ENCODE data around the gene FLRT2. TPM values are rescaled to one million over a fixed set of nuclear protein-coding genes. Genes with fewer than 3 reads are reported as not detected.

FLRT2 gene
- total RNA-seq, 2 donors from 2014 or later: 6.8 to 59.1 TPM

DNA sequence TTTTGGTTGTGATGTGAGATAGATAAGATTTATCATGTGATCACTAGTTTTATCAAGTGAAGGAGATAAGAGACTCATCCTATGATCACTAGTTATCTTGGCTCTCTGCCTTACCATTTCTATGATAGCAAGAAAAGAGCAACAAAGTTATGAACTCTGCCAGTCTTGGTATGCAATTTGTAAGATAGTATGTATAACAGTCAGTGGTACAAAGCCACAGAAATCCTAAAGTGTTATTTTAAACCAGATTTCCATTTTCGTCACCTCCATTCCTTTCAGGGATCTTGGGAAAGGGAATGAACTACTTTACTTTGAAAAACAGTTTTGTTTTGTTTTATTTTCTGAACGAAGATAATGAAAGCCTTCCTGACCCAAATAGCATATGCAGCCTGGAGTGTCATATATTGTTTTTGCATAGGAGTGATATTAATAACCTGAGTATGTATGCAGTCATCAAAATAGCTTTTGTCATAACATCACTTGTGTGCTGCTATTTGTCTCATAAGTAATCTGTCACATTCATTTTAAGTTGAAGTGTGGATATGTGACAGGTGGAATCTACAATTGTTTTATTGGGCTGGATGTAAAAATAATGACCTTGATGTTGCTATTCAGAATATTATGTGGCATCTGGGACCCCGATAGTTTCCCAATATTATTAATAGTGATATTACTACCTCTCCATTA is 35.0 kb downstream of the FLRT2 start:
- Histone ChIP-seq H3K4me1 (replicated peaks) (no peaks in the 10 kb centered on the region), H3K4me3 (no peak overlapping the region), H3K36me3 (no peaks in the 10 kb centered on the region), H3K9me3 (no peaks in the 10 kb centered on the region), H3K27ac (no peak overlapping the region), H3K27me3 (replicated peaks; ENCODE audit: insufficient read depth) (no peaks in the 10 kb centered on the region)
- intact Hi-C loops (cut with DNase I): no loop called here
- no peak for DNase-seq (ENCODE audit: low spot score)
- WGBS: 87% methylated on average over 3 of the region's 3 CpGs
- TF ChIP-seq POLR2A (IDR thresholded peaks at IDR 0.05) (no peak), POLR2AphosphoS5 (IDR thresholded peaks at IDR 0.05) (no peak)
- TF ChIP-seq, protein P1, sequence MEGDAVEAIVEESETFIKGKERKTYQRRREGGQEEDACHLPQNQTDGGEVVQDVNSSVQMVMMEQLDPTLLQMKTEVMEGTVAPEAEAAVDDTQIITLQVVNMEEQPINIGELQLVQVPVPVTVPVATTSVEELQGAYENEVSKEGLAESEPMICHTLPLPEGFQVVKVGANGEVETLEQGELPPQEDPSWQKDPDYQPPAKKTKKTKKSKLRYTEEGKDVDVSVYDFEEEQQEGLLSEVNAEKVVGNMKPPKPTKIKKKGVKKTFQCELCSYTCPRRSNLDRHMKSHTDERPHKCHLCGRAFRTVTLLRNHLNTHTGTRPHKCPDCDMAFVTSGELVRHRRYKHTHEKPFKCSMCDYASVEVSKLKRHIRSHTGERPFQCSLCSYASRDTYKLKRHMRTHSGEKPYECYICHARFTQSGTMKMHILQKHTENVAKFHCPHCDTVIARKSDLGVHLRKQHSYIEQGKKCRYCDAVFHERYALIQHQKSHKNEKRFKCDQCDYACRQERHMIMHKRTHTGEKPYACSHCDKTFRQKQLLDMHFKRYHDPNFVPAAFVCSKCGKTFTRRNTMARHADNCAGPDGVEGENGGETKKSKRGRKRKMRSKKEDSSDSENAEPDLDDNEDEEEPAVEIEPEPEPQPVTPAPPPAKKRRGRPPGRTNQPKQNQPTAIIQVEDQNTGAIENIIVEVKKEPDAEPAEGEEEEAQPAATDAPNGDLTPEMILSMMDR (IDR thresholded peaks at IDR 0.05): no peak

DNA sequence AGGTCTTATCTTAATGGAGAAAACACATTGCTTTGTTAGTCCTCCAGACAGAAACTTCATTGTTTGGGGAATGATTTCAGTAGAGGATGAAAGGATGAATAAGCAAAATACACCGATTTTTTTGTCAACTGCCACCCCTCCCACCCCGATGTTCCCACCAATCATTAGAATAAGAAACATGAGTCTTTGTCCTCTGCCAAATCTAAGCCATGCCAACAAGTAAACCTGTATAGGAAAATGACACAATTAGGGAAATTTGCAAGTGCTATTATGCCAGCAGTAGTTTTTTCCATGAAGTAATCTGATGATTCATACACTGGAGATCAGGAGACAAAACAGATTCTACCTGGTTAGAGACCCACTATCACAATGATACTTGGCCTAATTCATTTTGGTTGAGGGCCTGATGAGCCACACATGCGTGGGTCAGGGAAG is 35.9 kb downstream of the FLRT2 start:
- Histone ChIP-seq H3K4me3 (no peak overlapping the region), H3K36me3 (no peaks in the 10 kb centered on the region), H3K9me3 (no peaks in the 10 kb centered on the region), H3K27me3 (replicated peaks; ENCODE audit: insufficient read depth) (no peaks in the 10 kb centered on the region), H3K4me1 (replicated peaks) (no peaks in the 10 kb centered on the region), H3K27ac (no peak overlapping the region)
- WGBS: 49% methylated on average over 3 of the region's 3 CpGs
- no peak for DNase-seq (ENCODE audit: low spot score)
- TF ChIP-seq POLR2AphosphoS5 (IDR thresholded peaks at IDR 0.05) (no peak), POLR2A (IDR thresholded peaks at IDR 0.05) (no peak)
- TF ChIP-seq, protein P1 (IDR thresholded peaks at IDR 0.05): no peak
- intact Hi-C loops (cut with DNase I): no loop called here

DNA sequence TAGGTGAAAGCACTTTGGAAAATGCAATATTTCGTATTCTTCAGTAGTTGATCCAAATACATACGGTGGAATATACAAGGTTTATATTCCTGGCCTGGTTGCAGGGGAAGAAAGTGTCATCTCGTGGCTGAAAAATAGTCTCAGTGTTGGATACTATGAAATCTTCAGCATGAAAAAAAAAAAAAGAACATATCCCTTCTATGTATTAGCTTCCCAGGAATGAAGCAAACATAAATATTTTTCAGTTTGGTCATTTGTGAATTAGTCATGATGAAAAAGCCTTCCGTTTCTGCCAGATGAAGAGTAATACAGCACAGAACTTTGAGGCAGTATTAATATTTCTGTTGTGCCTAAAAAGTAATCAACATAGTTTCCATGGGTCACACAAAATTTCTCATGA is 36.7 kb downstream of the FLRT2 start:
- WGBS: 74% methylated on average over 4 of the region's 4 CpGs
- intact Hi-C loops (cut with DNase I): no loop called here

DNA sequence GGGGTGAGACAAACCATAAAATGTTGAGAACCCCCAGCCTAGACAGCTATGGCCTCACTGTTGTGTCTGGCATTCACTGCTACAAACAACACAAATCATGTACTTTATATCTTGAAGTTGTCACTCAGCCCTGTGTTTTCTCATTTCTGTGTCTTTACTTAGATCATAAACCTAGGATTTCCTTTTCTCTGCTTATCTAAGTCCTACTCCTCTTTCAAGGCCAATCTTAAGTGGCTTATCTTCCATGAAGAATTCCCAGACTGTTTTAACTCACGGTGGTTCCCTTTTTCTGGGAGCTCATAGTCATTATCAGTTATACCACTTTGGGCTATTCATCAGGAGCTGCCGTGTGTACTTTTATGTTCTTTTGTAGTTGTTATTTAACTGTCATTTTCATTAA is 42.1 kb downstream of the FLRT2 start:
- TF ChIP-seq POLR2A (IDR thresholded peaks at IDR 0.05) (no peak), POLR2AphosphoS5 (IDR thresholded peaks at IDR 0.05) (no peak)
- TF ChIP-seq, protein P1 (IDR thresholded peaks at IDR 0.05): no peak
- Histone ChIP-seq H3K4me3 (no peak overlapping the region), H3K27ac (no peak overlapping the region), H3K36me3 (no peaks in the 10 kb centered on the region), H3K4me1 (replicated peaks) (no peaks in the 10 kb centered on the region), H3K27me3 (replicated peaks; ENCODE audit: insufficient read depth) (no peaks in the 10 kb centered on the region), H3K9me3 (no peaks in the 10 kb centered on the region)
- DNase-seq (ENCODE audit: low spot score): no peak
- WGBS: 60% methylated on average over 2 of the region's 2 CpGs
- intact Hi-C loops (cut with DNase I): no loop called here

More for the DNA sequence above, 36.7 kb downstream of the FLRT2 start:
- DNase-seq (ENCODE audit: low spot score): no peak
- H3K4me1 ChIP-seq (replicated peaks): no peaks in the 10 kb centered on the region
- H3K4me3 ChIP-seq: no peak overlapping the region
- no peaks in the 10 kb centered on the region for H3K9me3 ChIP-seq
- no peaks in the 10 kb centered on the region for H3K36me3 ChIP-seq
- TF ChIP-seq POLR2A (IDR thresholded peaks at IDR 0.05): no peak
- TF ChIP-seq, protein P1 (IDR thresholded peaks at IDR 0.05): no peak
- no peak for TF ChIP-seq POLR2AphosphoS5 (IDR thresholded peaks at IDR 0.05)
- H3K27ac ChIP-seq: no peak overlapping the region
- no peaks in the 10 kb centered on the region for H3K27me3 ChIP-seq (replicated peaks; ENCODE audit: insufficient read depth)

DNA sequence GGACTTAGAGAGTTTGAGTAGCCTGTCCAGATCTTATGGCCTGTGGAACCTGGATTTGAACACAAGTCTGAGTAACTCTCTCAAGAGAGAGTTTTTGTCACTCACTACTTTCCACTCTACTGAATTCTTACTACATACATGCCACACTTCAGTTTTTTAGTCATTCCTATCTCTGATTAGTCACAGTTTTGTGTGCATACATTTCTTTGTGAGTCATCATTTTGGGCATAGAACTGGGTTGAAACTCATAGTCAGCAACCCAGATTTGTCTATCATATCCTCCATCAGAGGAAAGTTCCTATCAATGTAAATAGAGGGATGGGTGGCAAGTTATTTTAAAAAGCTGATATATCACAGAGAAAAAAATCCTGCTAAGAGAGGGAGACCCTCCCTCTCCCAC is 42.9 kb downstream of the FLRT2 start:
- Histone ChIP-seq H3K4me3 (no peak overlapping the region), H3K27me3 (replicated peaks; ENCODE audit: insufficient read depth) (no peaks in the 10 kb centered on the region), H3K9me3 (no peaks in the 10 kb centered on the region), H3K27ac (no peak overlapping the region), H3K36me3 (no peaks in the 10 kb centered on the region), H3K4me1 (replicated peaks) (no peaks in the 10 kb centered on the region)
- intact Hi-C loops (cut with DNase I): no loop called here
- TF ChIP-seq, protein P1 (IDR thresholded peaks at IDR 0.05): no peak
- TF ChIP-seq POLR2A (IDR thresholded peaks at IDR 0.05) (no peak), POLR2AphosphoS5 (IDR thresholded peaks at IDR 0.05) (no peak)
- no peak for DNase-seq (ENCODE audit: low spot score)
